ENCODE results near the gene SNCG.

- no peak for TF ChIP-seq CTCF (conservative IDR thresholded peaks at IDR 0.05; ENCODE audit: low read depth, low read length)
- TF ChIP-seq EZH2 (IDR thresholded peaks at IDR 0.05; ENCODE audit: borderline replicate concordance, low read depth, low read length, poor library complexity, severe bottlenecking), result no peak
Observed at GRCh38 chr10:86954681-86955500, 3.5 kb upstream of the SNCG start.

All from A673 (cell line).